GM10266 (cell line): Measurements from ENCODE around the gene CPLANE1.
"Not testable (repeated sequence)": the region's sequence is repeated elsewhere in the genome, so short reads cannot be mapped to it uniquely, and the experiment has no call there.

ENCODE experiments used
- DNase-seq: peaks from one replicate; pipeline ENCODE4 v3.0.0; 2012; ENCODE audit errors: extremely low spot score
- CTCF ChIP-seq: IDR thresholded peaks from 2 replicates; pipeline ENCODE4 v1.5.1; 2012; ENCODE audit warnings: mild to moderate bottlenecking, low read depth; ENCODE audit not compliant: control insufficient read depth, insufficient read depth; ENCODE audit errors: missing control alignments

CPLANE1 gene

GRCh38 chr5:37165761-37166160, 83.4 kb downstream of the CPLANE1 start:
- no peak for DNase-seq
- TF ChIP-seq CTCF = no peak

GRCh38 chr5:37153661-37154060, 95.5 kb downstream of the CPLANE1 start:
- no peak for DNase-seq
- no peak for TF ChIP-seq CTCF

- TF ChIP-seq CTCF = no peak
- no peak for DNase-seq
These were observed 102.3 kb downstream of the CPLANE1 start for GRCh38 chr5:37146896-37147295.

GRCh38 chr5:37136694-37137093, 112.5 kb downstream of the CPLANE1 start:
- no peak for DNase-seq
- TF ChIP-seq CTCF = no peak

- not testable (repeated sequence) for DNase-seq
These were observed 113.9 kb downstream of the CPLANE1 start for GRCh38 chr5:37135312-37135711.

GRCh38 chr5:37133939-37134338, 115.2 kb downstream of the CPLANE1 start:
- no peak for TF ChIP-seq CTCF
- no peak for DNase-seq

- TF ChIP-seq CTCF = no peak
- DNase-seq = no peak
These were observed 116.5 kb downstream of the CPLANE1 start for GRCh38 chr5:37132646-37133045.

GRCh38 chr5:37121465-37121864, 127.7 kb downstream of the CPLANE1 start:
- no peak for DNase-seq
- no peak for TF ChIP-seq CTCF
